Endodermal cell (in vitro differentiated cells): ENCODE data around the gene KIF2B. TPM values are rescaled to one million over a fixed set of nuclear protein-coding genes. Genes with fewer than 3 reads are reported as not detected.
A peak's percentile ranks its signal among the peaks of the same experiment; 100 is the strongest.
"Not testable (repeated sequence)": the region's sequence is repeated elsewhere in the genome, so short reads cannot be mapped to it uniquely, and the experiment has no call there.

Experiments
- DNase-seq: peaks from one replicate; pipeline ENCODE4 v3.0.0-alpha.2; 2017
- H3K27ac ChIP-seq: 2 replicates; pipeline ENCODE4 v1.5.1; 2013; ENCODE audit warnings: mild to moderate bottlenecking, low read depth, low read length, moderate library complexity
- H3K27me3 ChIP-seq: 2 replicates; pipeline ENCODE4 v1.6.1; 2013; ENCODE audit warnings: mild to moderate bottlenecking, low read length, moderate library complexity; ENCODE audit not compliant: insufficient read depth, control insufficient read depth, poor library complexity, severe bottlenecking
- H3K36me3 ChIP-seq: 2 replicates; pipeline ENCODE4 v1.7.0; 2013; ENCODE audit warnings: mild to moderate bottlenecking, low read length, moderate library complexity; ENCODE audit not compliant: control insufficient read depth, insufficient read depth
- H3K4me1 ChIP-seq: one replicate; pipeline ENCODE4 v1.7.0; 2013; ENCODE audit warnings: low read length; ENCODE audit not compliant: control insufficient read depth, insufficient read depth
- H3K4me3 ChIP-seq: 2 replicates; pipeline ENCODE4 v1.5.1; 2013; ENCODE audit warnings: mild to moderate bottlenecking, low read length, moderate library complexity
- H3K9ac ChIP-seq: 2 replicates; pipeline ENCODE4 v1.6.1; 2013; ENCODE audit warnings: mild to moderate bottlenecking, low read length, moderate library complexity; ENCODE audit not compliant: poor library complexity, severe bottlenecking; ENCODE audit errors: extremely low read depth
- H3K9me3 ChIP-seq: 2 replicates; pipeline ENCODE4 v1.6.1; 2013; ENCODE audit warnings: mild to moderate bottlenecking, low read length, moderate library complexity; ENCODE audit not compliant: control insufficient read depth
- H3K27ac Mint-ChIP-seq: 2 replicates; pipeline ENCODE4 v1.8.0; 2020; ENCODE audit warnings: mixed read lengths
- H3K27me3 Mint-ChIP-seq: 2 replicates; pipeline ENCODE4 v1.8.0; 2021; ENCODE audit warnings: mild to moderate bottlenecking, mixed read lengths; ENCODE audit not compliant: insufficient read depth
- H3K36me3 Mint-ChIP-seq: 2 replicates; pipeline ENCODE4 v1.8.0; 2020; ENCODE audit warnings: low read depth, mixed read lengths
- H3K4me1 Mint-ChIP-seq: 2 replicates; pipeline ENCODE4 v1.8.0; 2020; ENCODE audit warnings: mixed read lengths
- H3K4me3 Mint-ChIP-seq: 2 replicates; pipeline ENCODE4 v1.8.0; 2020; ENCODE audit warnings: mild to moderate bottlenecking, moderate library complexity, mixed read lengths
- H3K9me3 Mint-ChIP-seq: 2 replicates; pipeline ENCODE4 v1.8.0; 2020; ENCODE audit warnings: mild to moderate bottlenecking, mixed read lengths
- CTCF ChIP-seq: fragments of 200-600 bp; sonication (generic); conservative IDR thresholded peaks from 2 replicates; pipeline ENCODE4 v1.5.0; 2021; ENCODE audit warnings: antibody characterized with exemption, mild to moderate bottlenecking
- WGBS, 2 experiments: methylation state at CpG; one replicate each; pipeline versions ENCODE4 v1.1.5 to v1.1.7; 2013; ENCODE audit warnings: missing lambda C conversion rate in 2 of 2, mixed read lengths in 1 of 2; ENCODE audit not compliant: insufficient coverage in 1 of 2, insufficient read length in 1 of 2; 5-methylcytosine and 5-hydroxymethylcytosine counted together
- total RNA-seq, 2 donors: library from RNA; stranded (reverse); fragmentation: NEBNext Ultra II Directional in 1 of 2; extraction: Animal tissue kit (Norgen Biotek cat#: 25700) in 1 of 2; gene quantifications; 2 replicates in 1 of 2; 3 replicates in 1 of 2; pipeline ENCODE4 v1.2.1, GENCODE V29; 2021

KIF2B gene
- total RNA-seq, 2 donors from 2014 or later = not detected

GRCh38 chr17:53818929-53819328, 3.8 kb upstream of the KIF2B start:
- peaks cover 23% of the 10 kb centered on the region for H3K4me1 Mint-ChIP-seq
- Histone ChIP-seq H3K27me3 (no peaks in the 10 kb centered on the region), H3K4me1 (no peaks in the 10 kb centered on the region), H3K27ac (no peak overlapping the region), H3K4me3 (no peak overlapping the region), H3K9me3 (no peaks in the 10 kb centered on the region), H3K9ac (no peak overlapping the region), H3K36me3 (no peaks in the 10 kb centered on the region)
- H3K27me3 Mint-ChIP-seq = no peaks in the 10 kb centered on the region
- H3K36me3 Mint-ChIP-seq = no peaks in the 10 kb centered on the region
- H3K9me3 Mint-ChIP-seq = peaks cover 5% of the 10 kb centered on the region
- WGBS, 2 experiments = 83% methylated on average over 2 of the region's 2 CpGs; no CpG with 5 or more reads in 1 of the 2 experiments
- no peak for DNase-seq
- H3K4me3 Mint-ChIP-seq = no peak overlapping the region
- TF ChIP-seq CTCF = no peak
- H3K27ac Mint-ChIP-seq = no peak overlapping the region

DNA sequence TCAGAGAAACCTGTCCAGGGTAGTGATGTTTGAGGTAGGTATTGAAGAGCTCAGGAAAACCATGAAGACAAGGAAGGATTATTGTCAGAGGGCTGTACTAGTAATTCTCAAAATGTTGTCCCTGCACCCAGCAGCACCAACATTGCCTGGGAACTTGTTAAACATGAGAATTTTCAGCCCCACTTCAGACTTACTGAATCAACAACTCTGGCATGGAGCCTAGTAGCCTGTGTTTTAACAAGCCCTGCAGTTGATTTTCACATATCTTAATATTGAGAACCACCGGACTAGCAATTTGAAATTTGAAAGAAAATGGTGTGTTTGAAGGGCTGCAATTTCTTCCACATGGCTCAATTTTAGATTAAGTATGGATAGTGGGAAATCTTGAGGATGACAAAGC, 2.8 kb upstream of the KIF2B start:
- Histone ChIP-seq H3K4me1 (no peaks in the 10 kb centered on the region), H3K36me3 (no peaks in the 10 kb centered on the region), H3K27ac (no peak overlapping the region), H3K9ac (no peak overlapping the region), H3K9me3 (no peaks in the 10 kb centered on the region), H3K27me3 (no peaks in the 10 kb centered on the region), H3K4me3 (no peak overlapping the region)
- no peak overlapping the region for H3K4me3 Mint-ChIP-seq
- peaks cover 6% of the 10 kb centered on the region for H3K9me3 Mint-ChIP-seq
- no peak for TF ChIP-seq CTCF
- H3K27me3 Mint-ChIP-seq = no peaks in the 10 kb centered on the region
- H3K27ac Mint-ChIP-seq = no peak overlapping the region
- H3K4me1 Mint-ChIP-seq = peaks cover 23% of the 10 kb centered on the region
- DNase-seq = peak; percentile 49
- H3K36me3 Mint-ChIP-seq = no peaks in the 10 kb centered on the region
- WGBS, 2 experiments = 100% methylated on average over 1 of the region's 1 CpG; no CpG with 5 or more reads in 1 of the 2 experiments

- WGBS, 2 experiments = 94 to 99% methylated on average over 24 to 32 of the region's 32 CpGs
- no peak overlapping the region for H3K4me3 ChIP-seq
- no peak for DNase-seq
- H3K9me3 ChIP-seq = no peaks in the 10 kb centered on the region
- H3K36me3 Mint-ChIP-seq = no peaks in the 10 kb centered on the region
- H3K9ac ChIP-seq = no peak overlapping the region
- peaks cover 24% of the 10 kb centered on the region for H3K4me1 Mint-ChIP-seq
- no peak for TF ChIP-seq CTCF
- no peaks in the 10 kb centered on the region for H3K27me3 ChIP-seq
- no peaks in the 10 kb centered on the region for H3K36me3 ChIP-seq
- no peak overlapping the region for H3K27ac Mint-ChIP-seq
- H3K9me3 Mint-ChIP-seq = peaks cover 6% of the 10 kb centered on the region
- H3K4me1 ChIP-seq = no peaks in the 10 kb centered on the region
- no peaks in the 10 kb centered on the region for H3K27me3 Mint-ChIP-seq
- H3K4me3 Mint-ChIP-seq = no peak overlapping the region
- H3K27ac ChIP-seq = no peak overlapping the region
Observed at GRCh38 chr17:53823341-53824050, 769 bp downstream of the KIF2B start.

- H3K4me3 Mint-ChIP-seq, H3K4me1 Mint-ChIP-seq, H3K4me1 ChIP-seq, DNase-seq, H3K9ac ChIP-seq, H3K36me3 ChIP-seq, H3K4me3 ChIP-seq, H3K36me3 Mint-ChIP-seq, H3K27ac Mint-ChIP-seq, H3K27me3 ChIP-seq, H3K27ac ChIP-seq, H3K27me3 Mint-ChIP-seq: not testable (repeated sequence)
- peaks cover 25% of the 10 kb centered on the region for H3K9me3 Mint-ChIP-seq
- H3K9me3 ChIP-seq = peaks cover 14% of the 10 kb centered on the region
- 76 to 90% methylated on average over 4 to 8 of the region's 8 CpGs for WGBS, 2 experiments
Observed at GRCh38 chr17:53834771-53835170, 12.0 kb downstream of the KIF2B start.
